ENCODE measurements around the gene FOXE3.

FOXE3 gene

DNA sequence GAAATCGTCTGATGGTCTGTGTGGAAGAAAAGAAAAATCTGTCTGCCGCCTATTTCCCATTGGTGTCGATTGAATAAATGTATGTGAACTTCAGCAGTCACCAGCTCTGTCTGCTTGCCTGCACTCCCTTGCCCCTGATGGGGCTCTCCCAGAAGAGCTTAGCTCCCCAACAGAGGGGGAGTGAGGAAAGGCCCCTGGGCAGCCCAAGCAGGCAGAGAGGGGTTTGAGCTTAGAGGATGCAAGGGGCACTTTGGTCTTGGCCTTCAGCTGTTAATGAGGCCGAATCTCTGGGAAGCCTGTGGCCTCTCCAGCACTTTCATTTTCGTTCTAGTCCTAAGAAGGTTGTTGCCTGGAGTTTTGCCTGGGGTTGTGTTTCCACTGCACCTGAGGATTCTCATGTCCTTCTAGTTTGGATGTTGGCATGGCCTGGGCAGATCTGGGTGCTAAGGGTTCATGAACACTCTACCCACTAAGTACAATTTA, 24.6 kb downstream of the FOXE3 start:
- peaks cover 28 to 42% (median 35%) of the 10 kb centered on the region in 10 experiments for H3K4me1 ChIP-seq
- H3K9ac ChIP-seq = no peak overlapping the region
- peaks cover 84 to 100% (median 96%) of the 10 kb centered on the region in 11 experiments for H3K27me3 ChIP-seq
- no peaks in the 10 kb centered on the region for H3K36me3 ChIP-seq
- peaks cover 0 to 4% (median 0%) of the 10 kb centered on the region in 11 experiments; a peak in 2 of 22 replicates for H3K9me3 ChIP-seq (replicated peaks in 1 of 11)
- peaks cover 7 to 79% (median 63%) of the 10 kb centered on the region in 11 experiments; a peak in 20 of 22 replicates for H4K20me1 ChIP-seq
- H3K4me2 ChIP-seq = no peak overlapping the region
- no peak for TF ChIP-seq Cebpa-rat (IDR thresholded peaks at IDR 0.05)
- H3K27ac ChIP-seq = no peak overlapping the region
- H3K4me3 ChIP-seq = no peak overlapping the region

GRCh38 chr1:47441450-47442106, 25.5 kb downstream of the FOXE3 start:
- Histone ChIP-seq H3K9ac (no peak overlapping the region), H3K36me3 (no peaks in the 10 kb centered on the region), H3K9me3 (replicated peaks in 1 of 11) (peaks cover 0 to 4% (median 0%) of the 10 kb centered on the region in 11 experiments; a peak in 2 of 22 replicates), H3K27me3 (peaks cover 87 to 100% (median 96%) of the 10 kb centered on the region in 11 experiments), H3K4me3 (no peak overlapping the region), H4K20me1 (peaks cover 0 to 80% (median 64%) of the 10 kb centered on the region in 11 experiments; a peak in 19 of 22 replicates), H3K27ac (no peak overlapping the region), H3K4me1 (peaks cover 21 to 33% (median 27%) of the 10 kb centered on the region in 10 experiments; a peak in 19 of 20 replicates), H3K4me2 (no peak overlapping the region)
- no peak for TF ChIP-seq Cebpa-rat (IDR thresholded peaks at IDR 0.05)

GRCh38 chr1:47442202-47442601, 26.1 kb downstream of the FOXE3 start:
- Histone ChIP-seq H3K9me3 (replicated peaks in 1 of 11) (peaks cover 0 to 4% (median 0%) of the 10 kb centered on the region in 11 experiments; a peak in 2 of 22 replicates), H3K4me2 (no peak overlapping the region)

DNA sequence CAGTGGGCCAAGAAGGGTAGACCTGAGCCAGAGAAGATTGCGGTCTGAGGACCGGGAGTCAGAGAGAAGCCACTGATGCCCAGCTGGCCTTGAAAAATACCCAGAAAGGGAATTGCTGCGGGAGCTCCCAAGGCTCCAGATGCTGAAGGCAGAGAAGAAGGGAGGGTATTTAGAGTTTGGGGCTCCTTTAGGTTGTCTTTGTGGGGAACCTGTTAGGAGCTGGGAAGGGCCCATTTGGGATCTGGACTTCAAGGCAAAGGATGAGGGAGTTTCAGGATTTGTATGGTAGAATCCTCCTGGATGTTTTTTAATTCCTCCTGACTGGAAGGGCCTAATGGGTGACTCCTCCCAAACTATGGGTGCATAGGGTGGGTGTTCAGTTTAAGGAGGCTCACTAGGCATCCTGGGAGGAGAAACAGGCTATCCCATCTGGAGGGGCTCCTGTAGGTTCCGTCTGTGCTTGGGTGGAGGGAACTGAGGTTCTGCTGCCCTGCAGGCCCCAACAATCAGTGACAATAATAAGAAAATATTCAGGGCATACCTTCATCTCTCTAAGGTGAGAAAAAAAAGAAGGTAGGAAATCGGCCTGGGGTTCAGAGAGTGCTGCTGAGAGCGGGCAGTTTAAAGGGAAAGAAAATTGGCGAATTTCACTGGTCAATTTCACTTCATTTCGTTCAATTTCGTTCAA, 26.9 kb downstream of the FOXE3 start:
- Histone ChIP-seq H4K20me1 (peaks cover 0 to 88% (median 72%) of the 10 kb centered on the region in 11 experiments; a peak in 19 of 22 replicates), H3K9me3 (replicated peaks in 1 of 11) (peaks cover 0 to 4% (median 0%) of the 10 kb centered on the region in 11 experiments; a peak in 2 of 22 replicates), H3K4me1 (peaks cover 20 to 30% (median 26%) of the 10 kb centered on the region in 10 experiments; a peak in 19 of 20 replicates), H3K9ac (no peak overlapping the region), H3K27ac (no peak overlapping the region), H3K4me2 (no peak overlapping the region), H3K4me3 (no peak overlapping the region), H3K27me3 (peaks cover 100% of the 10 kb centered on the region in 11 experiments), H3K36me3 (no peaks in the 10 kb centered on the region)
- no peak for TF ChIP-seq Cebpa-rat (IDR thresholded peaks at IDR 0.05)

More at GRCh38 chr1:47442202-47442601, 26.1 kb downstream of the FOXE3 start:
- peaks cover 93 to 100% (median 96%) of the 10 kb centered on the region in 11 experiments for H3K27me3 ChIP-seq
- no peaks in the 10 kb centered on the region for H3K36me3 ChIP-seq
- no peak for TF ChIP-seq Cebpa-rat (IDR thresholded peaks at IDR 0.05)
- H3K4me3 ChIP-seq = no peak overlapping the region
- H3K4me1 ChIP-seq = peaks cover 20 to 30% (median 26%) of the 10 kb centered on the region in 10 experiments; a peak in 19 of 20 replicates
- H3K27ac ChIP-seq = no peak overlapping the region
- H4K20me1 ChIP-seq = peaks cover 0 to 85% (median 71%) of the 10 kb centered on the region in 11 experiments; a peak in 19 of 22 replicates
- no peak overlapping the region for H3K9ac ChIP-seq

- H3K27ac ChIP-seq = no peak overlapping the region
- H3K36me3 ChIP-seq = no peaks in the 10 kb centered on the region
- H3K4me3 ChIP-seq = peak overlapping the region in 4 of 10 experiments; percentile 30 to 63 (median 50); a peak in 4 of 20 replicates
- TF ChIP-seq Cebpa-rat (IDR thresholded peaks at IDR 0.05) = no peak
- H3K4me1 ChIP-seq = peaks cover 18 to 26% (median 21%) of the 10 kb centered on the region in 10 experiments; a peak in 19 of 20 replicates
- H3K4me2 ChIP-seq = peak overlapping the region in 6 of 11 experiments; percentile 57 to 87 (median 76); a peak in 9 of 22 replicates
- peaks cover 0 to 87% (median 67%) of the 10 kb centered on the region in 11 experiments; a peak in 19 of 22 replicates for H4K20me1 ChIP-seq
- peaks cover 0 to 4% (median 0%) of the 10 kb centered on the region in 11 experiments; a peak in 2 of 22 replicates for H3K9me3 ChIP-seq (replicated peaks in 1 of 11)
- no peak overlapping the region for H3K9ac ChIP-seq
- H3K27me3 ChIP-seq = peaks cover 100% of the 10 kb centered on the region in 11 experiments
These were observed 27.6 kb downstream of the FOXE3 start for GRCh38 chr1:47443530-47444296.

- Histone ChIP-seq H4K20me1 (peaks cover 0 to 87% (median 62%) of the 10 kb centered on the region in 11 experiments; a peak in 19 of 22 replicates), H3K9me3 (replicated peaks in 1 of 11) (peaks cover 0 to 4% (median 0%) of the 10 kb centered on the region in 11 experiments; a peak in 2 of 22 replicates), H3K36me3 (no peaks in the 10 kb centered on the region), H3K27me3 (peaks cover 100% of the 10 kb centered on the region in 11 experiments), H3K4me1 (peaks cover 13 to 21% (median 15%) of the 10 kb centered on the region in 10 experiments; a peak in 19 of 20 replicates), H3K4me2 (peak overlapping the region; percentile 52 to 87 (median 72)), H3K27ac (no peak overlapping the region), H3K4me3 (peak overlapping the region in 7 of 10 experiments; percentile 30 to 63 (median 52); a peak in 13 of 20 replicates), H3K9ac (no peak overlapping the region)
- TF ChIP-seq Cebpa-rat (IDR thresholded peaks at IDR 0.05) = no peak
These were observed 28.1 kb downstream of the FOXE3 start for GRCh38 chr1:47444297-47444561.

DNA sequence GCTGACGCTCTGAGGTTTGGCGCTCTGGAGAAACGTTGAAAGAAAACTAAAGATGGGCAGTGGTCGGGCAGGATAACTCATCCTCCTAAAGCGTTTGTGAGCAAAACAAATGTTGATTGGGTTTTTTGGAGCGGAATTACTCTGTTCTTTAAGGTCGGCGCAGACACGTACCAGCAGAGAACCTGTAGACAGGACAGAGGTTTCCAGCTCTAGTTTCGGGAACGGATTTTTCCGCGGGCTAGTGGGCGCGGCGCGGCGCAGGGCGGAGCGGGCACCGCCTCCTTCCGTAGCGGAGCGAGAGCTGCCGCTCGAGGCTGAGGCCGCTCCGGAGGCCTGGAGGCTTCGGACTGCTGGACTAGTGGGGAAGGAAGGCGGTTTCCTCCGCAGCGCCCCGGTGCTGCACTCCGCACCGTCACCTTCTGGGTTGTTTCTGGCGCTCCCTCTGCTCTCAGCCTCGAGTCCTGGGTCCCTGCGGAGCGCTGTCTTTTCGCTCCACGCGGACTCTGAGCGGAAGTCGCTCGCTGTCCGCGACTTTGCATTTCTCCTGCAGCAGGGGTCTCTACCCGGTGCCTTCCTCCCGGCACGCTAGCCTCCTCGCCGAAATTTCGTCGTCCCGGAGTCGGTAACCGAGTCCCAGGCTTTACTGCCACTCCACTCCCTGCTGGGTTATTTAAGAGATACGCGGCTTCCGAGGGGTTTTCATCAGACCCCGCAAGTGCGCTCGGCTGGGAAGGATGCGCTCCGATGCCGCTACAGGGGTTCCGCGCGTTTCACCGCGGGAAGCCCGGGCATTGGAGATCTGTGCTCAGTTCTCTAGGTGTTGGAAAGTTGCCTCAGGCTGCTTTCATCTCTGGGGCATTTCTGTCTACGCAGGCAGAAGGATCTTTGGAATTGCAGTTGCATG, 28.7 kb downstream of the FOXE3 start:
- Histone ChIP-seq H3K4me2 (peak overlapping the region; percentile 52 to 87 (median 72)), H3K27me3 (peaks cover 100% of the 10 kb centered on the region in 11 experiments), H4K20me1 (peaks cover 0 to 84% (median 56%) of the 10 kb centered on the region in 11 experiments; a peak in 19 of 22 replicates), H3K4me1 (peaks cover 7 to 16% (median 10%) of the 10 kb centered on the region in 10 experiments; a peak in 15 of 20 replicates), H3K27ac (no peak overlapping the region), H3K4me3 (peak overlapping the region; percentile 30 to 63 (median 50); a peak in 19 of 20 replicates), H3K9me3 (replicated peaks in 1 of 11) (peaks cover 0 to 4% (median 0%) of the 10 kb centered on the region in 11 experiments; a peak in 2 of 22 replicates), H3K9ac (peak overlapping the region in 1 of 11 experiments; percentile 20; a peak in 1 of 22 replicates), H3K36me3 (no peaks in the 10 kb centered on the region)
- TF ChIP-seq Cebpa-rat (IDR thresholded peaks at IDR 0.05) = no peak
